HT1080 (cell line): Measurements from ENCODE around the gene DESI1. TPM values are rescaled to one million over a fixed set of nuclear protein-coding genes. Genes with fewer than 3 reads are reported as not detected.
"Not testable (repeated sequence)": the region's sequence is repeated elsewhere in the genome, so short reads cannot be mapped to it uniquely, and the experiment has no call there.

ENCODE experiments used
- DNase-seq: peaks from one replicate; pipeline ENCODE4 v3.0.0-alpha.2; 2015; ENCODE audit warnings: low read depth
- small RNA-seq: library from RNA; depleted of rRNA; stranded (forward); fragments of <200 nt; gene quantifications from one replicate; pipeline ENCODE3, GENCODE V24; 2014
- total RNA-seq: library from RNA; depleted of rRNA; stranded (reverse); fragments of >200 nt; shearing (Covaris generic); gene quantifications from 2 replicates; pipeline ENCODE4 v1.2.3, GENCODE V29; 2014; rRNA removed

Gene DESI1
- total RNA-seq, 1 experiment from 2014 or later = 102 TPM

- no peak for DNase-seq
Observed at GRCh38 chr22:41561788-41562187, 59.1 kb downstream of the DESI1 start.

GRCh38 chr22:41561335-41561734 lies 59.5 kb downstream of the DESI1 start:
- no peak for DNase-seq

GRCh38 chr22:41560095-41560471 lies 60.8 kb downstream of the DESI1 start:
- DNase-seq = no peak

GRCh38 chr22:41558241-41558630 lies 62.6 kb downstream of the DESI1 start:
- not testable (repeated sequence) for DNase-seq

GRCh38 chr22:41557401-41558240 lies 63.2 kb downstream of the DESI1 start:
- DNase-seq = peak; percentile 72

- no peak for DNase-seq
Observed at GRCh38 chr22:41556561-41556960, 64.3 kb downstream of the DESI1 start.

GRCh38 chr22:41555325-41555982 lies 65.4 kb downstream of the DESI1 start:
- DNase-seq = no peak

- DNase-seq = no peak
Observed at GRCh38 chr22:41551877-41552582, 68.8 kb downstream of the DESI1 start.

- no peak for DNase-seq
Observed at GRCh38 chr22:41550952-41551491, 69.8 kb downstream of the DESI1 start.

GRCh38 chr22:41548830-41549211 lies 72.0 kb downstream of the DESI1 start:
- DNase-seq = no peak

Small RNA genes within 50 kb of the gene (small RNA-seq; reads per million reads assigned to genes)
- not detected for gene RF00019

Other genes with a start within 250 kb of the DESI1 start
- 4.1 and 6.7 TPM in 2 replicates for gene TEF, start 239.1 kb downstream of the DESI1 start, total RNA-seq
- 14.2 and 23.8 TPM in 2 replicates for gene TOB2, start 174.2 kb downstream of the DESI1 start, total RNA-seq
- gene PHF5A, start 152.4 kb downstream of the DESI1 start, total RNA-seq = 147 and 167 TPM in 2 replicates
- 75.6 and 86.8 TPM in 2 replicates for gene ACO2, start 151.9 kb downstream of the DESI1 start, total RNA-seq
- 21.5 and 26.6 TPM in 2 replicates for gene POLR3H, start 76.6 kb downstream of the DESI1 start, total RNA-seq
- 0.08 and 0.13 TPM in 2 replicates for gene CSDC2, start 60.0 kb downstream of the DESI1 start, total RNA-seq
- gene PMM1, start 31.2 kb downstream of the DESI1 start, total RNA-seq = 7.2 and 9.1 TPM in 2 replicates
- 596 and 601 TPM in 2 replicates for gene XRCC6, start 252 bp upstream of the DESI1 start, total RNA-seq
- gene SNU13, start 67.8 kb upstream of the DESI1 start, total RNA-seq = 229 and 305 TPM in 2 replicates
- 1.4 and 2.4 TPM in 2 replicates for gene MEI1, start 78.5 kb upstream of the DESI1 start, total RNA-seq
- gene CCDC134, start 179.6 kb upstream of the DESI1 start, total RNA-seq = 6.4 and 9.8 TPM in 2 replicates
- 62.0 and 75.9 TPM in 2 replicates for gene SREBF2, start 212.1 kb upstream of the DESI1 start, total RNA-seq